GM21381 (cell line): ENCODE results near the gene ADAMTSL5.
"Not testable (repeated sequence)": the region's sequence is repeated elsewhere in the genome, so short reads cannot be mapped to it uniquely, and the experiment has no call there.

Source experiments
- ATAC-seq: cut with Tn5 transposase; IDR thresholded peaks from one replicate; pipeline ENCODE4 v1.9.1; 2021; ENCODE audit warnings: mild to moderate bottlenecking, moderate library complexity; ENCODE audit not compliant: unreplicated experiment

Gene ADAMTSL5

GRCh38 chr19:1512671-1513498, at the start of gene ADAMTSL5:
Gene ADAMTSL5, minus strand, starts transcription at chr19:1513019. Its CDS starts 2,076 bp downstream, at chr19:1510943.
- no peak for ATAC-seq

DNA sequence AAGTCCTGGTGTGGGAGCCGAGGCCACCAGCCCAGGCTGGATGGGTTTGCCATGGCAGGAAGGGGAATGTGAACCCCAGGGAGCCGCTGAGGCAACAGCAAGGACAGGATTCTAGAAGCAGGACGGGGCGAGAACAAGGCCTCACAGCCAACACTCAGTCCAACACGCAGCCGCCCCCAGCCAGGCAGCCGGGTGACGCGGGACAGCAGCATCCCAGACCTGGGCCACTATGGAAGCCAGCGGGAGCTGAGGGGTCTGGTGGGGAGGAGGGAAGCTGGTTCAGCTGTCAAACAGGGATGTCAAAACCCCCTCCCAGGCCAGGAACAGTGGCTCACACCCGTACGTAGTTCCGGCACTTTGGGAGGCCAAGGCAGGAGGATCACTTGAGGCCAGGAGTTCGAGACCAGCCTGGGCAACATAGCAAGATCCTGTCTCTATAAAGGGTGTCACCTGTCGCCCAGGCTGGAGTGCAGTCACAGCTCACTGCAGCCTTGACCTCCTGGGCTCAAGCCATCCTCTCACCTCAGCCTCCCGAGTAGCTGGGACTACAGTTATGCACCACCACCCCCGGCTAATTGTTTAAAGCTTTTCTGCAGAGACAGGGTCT, 48.5 kb upstream of the ADAMTSL5 start:
- ATAC-seq = no peak

DNA sequence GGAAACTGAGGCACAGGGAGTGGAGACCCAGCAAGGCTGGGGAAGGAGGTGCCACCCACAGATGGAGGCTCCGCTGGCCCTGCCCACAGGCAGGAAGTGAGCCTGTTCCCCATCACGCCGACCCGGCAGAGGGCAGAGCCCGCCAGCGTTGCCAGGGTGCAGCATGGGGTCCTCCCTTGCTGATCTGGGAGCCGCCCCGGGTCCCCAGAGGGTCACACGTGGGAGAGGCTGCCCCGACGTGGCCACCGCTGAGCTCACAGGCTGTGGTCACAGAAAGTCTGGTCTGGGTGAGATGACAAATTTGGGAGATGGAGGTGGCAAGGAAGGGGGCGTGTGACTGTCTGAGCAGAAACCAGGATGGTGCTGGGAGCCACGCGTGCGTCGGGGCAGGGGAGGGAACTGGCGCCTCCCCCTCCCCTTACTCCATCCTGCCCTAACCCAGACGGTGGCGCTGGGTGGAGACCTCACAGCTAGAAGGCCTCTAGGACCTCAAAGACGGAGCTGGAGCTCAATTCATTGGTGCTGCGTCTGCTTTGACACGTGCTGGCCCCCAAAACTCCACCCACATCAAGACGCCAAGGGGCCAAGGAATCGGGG, 47.6 kb upstream of the ADAMTSL5 start:
- no peak for ATAC-seq

- no peak for ATAC-seq
These were observed 45.7 kb upstream of the ADAMTSL5 start for GRCh38 chr19:1558552-1558951.

DNA sequence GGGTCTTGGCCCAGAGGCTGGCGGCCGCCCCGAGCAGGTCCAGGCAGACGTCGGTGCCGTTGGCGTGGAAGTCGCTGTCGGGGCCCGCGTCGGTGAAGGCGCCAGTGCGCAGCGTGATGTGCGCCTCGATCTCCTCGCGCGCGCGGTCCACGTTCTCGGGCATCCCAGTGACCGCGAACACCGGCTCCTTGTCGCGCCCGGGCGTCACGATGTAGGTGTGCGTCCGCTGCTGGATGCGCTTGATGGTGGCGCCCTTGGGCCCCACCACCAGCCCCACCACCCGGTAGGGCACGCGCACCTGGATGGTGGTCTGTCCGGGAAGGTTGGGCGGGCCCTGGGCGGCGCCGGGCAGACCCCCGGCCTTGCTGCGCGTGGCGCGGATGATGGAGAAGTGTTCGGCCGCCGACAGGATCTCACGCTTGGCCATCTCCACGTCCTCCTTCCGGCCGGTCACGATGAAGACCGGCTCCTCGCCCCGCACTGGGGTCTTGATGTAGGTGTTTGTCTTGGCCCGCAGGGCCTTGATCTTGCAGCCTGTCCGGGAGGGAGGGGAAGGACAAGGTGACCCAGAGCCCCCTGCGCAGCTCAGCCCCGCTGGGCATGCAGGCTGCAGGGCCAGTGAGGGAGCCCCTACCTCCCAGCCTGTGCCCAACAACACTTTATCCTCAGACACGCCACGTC, 43.7 kb upstream of the ADAMTSL5 start:
- ATAC-seq = no peak

DNA sequence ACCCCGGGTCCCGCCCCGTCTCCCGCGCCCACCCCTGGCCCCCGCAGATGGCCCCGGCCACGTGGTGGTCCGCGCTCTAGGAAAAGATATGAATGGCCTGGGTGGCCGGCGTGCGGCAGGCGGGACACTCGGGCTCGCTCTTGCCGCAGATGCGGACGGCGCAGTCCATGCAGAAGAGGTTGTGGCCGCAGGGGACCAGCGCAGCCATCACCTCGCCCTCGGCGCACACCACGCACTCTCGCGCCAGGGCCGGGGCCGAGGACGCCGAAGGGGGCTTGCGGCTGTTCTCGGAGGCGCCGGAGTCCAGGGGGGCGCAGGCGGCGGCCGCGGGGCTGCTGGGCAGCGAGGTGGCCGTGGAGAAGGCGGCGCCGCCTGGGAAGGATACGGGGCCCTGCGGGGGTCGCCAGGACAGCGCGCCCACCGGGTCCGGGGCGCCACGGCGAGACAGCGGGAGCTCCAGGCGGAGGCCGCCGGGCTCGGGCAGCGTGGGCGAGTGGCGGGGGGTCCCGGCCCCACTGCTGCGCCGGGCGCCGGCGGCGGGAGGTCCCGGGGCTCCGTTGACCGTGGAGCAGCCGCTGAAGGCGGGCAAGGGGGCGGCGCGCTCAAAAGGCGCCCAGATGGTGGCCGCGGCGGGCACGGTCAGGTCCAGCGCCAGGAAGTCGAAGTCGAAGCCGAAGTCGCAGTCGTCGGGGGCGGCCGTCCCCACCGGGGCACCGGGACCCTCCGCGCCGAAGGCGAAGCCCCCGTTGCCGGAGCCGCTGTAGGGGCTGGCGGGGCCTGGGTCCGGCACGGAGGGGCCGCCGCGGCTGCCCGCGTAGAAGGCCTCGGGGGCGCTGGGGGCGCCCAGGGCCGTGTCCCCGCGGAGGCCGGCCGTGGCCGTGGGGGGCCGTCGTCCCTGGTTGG, 42.9 kb upstream of the ADAMTSL5 start:
- no peak for ATAC-seq

DNA sequence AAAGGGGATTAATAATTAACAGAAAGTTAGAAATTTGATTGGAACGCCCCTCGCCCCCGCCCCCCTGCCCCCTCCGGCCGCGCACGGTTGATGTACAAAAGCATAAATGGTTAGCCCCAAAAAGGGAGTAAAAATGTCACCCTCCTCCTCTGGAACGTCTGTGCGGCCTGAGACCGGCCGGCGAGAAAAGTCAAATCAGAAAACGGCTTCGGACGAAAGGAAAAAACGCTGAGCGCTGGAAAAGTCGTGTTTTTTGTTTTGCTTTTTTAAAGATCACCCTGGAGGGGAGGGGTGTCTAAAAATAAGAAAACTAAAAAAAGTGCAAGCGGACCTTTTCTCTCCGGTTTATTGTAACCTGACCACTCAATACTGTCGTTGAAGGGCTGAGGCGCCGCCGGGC, 42.1 kb upstream of the ADAMTSL5 start:
- ATAC-seq = no peak

GRCh38 chr19:1553415-1553814, 40.6 kb upstream of the ADAMTSL5 start:
- no peak for ATAC-seq

DNA sequence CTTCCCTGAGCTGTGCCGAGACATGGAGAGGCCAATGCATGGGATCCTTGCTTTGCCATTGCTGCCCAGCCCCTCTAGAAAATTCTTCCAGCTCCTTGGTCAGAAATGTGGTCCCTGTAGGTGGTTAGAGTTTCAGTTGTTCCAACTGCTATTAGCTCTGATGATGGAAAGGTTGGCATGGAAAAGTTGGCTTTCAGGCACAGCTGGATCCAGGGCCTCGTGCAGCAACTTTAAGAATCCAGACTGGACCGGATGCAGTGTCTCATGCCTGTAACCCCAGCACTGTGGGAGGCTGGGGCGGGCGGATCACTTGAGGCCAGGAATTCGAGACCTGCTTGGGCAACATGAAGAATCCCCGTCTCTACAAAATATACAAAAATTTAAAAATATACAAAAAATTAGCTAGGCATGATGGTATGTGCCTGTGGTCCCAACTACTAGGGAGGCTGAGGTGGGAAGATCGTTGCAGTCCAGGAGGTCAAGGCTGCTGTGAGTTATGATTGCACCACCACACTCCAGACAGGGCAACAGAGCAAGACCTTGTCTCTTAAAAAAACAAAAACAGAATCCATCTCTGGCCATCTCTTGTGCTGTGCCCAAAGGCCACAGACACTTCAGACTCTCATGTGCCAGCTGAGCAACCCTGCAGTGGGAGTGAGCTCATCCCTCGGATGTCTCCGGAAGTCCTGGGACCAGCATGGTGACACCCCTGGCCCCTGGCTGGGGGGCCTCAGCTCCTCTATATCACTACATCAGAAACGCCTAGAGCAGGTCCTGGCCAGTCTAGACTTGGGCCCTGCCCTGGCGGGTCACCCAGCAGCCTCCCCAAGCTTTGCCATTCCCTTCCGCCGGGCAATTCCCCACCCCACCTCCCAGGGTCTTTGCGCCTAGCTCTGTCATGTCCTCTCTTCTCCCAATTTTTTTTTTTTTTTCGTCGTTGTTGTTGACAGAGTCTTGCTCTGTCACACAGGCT, 38.5 kb upstream of the ADAMTSL5 start:
- no peak for ATAC-seq

DNA sequence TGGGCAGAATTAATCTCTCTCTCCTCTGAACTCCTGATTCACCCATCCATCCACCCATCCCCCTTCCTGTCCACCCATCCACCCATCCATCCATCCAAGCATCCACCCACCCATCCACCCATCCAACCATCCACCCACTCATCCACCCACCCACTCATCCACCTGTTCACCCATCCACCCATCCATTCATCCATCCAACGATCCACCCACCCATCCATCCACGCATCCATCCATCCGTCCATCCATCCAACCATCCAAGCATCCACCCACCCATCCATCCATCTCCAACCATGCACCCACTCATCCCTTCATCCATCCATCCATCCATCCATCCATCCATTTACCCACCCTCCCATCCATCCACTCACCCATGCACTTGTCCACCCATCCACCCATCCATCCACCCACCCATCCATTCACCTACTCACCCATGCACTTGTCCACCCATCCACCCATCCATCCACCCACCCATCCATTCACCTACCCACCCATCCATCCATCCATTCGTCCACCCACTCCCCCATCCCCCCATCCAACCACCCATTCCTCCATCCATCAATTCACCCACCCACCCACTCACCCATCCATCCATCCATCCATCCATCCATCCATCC, 36.6 kb upstream of the ADAMTSL5 start:
- ATAC-seq = no peak

DNA sequence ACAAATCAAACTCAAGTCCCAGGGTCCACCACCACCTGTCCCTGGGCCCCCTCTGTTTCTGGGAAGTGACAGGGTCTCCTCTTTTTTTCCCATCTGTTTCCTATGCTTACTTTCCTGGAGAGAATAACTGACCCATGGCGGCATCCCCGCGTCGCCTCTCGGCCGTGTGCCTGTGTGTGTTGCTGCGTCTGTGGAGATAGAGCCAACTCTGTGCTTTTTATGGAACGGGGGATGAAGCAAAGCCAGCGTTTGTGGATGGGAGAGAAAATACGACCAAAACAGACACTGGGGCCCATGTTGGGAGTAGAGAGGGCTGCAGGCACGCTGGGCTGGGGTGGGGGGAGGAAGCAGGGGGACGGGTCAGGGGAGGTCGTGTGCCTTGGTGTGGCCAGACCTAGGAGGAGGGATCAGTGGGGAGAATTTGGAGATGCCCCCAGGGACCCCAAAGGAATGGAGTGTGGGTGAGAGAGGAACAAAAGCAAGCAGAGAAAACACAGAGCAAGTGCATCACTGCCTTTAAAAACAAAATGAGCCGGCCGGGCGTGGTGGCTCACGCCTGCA, 27.6 kb upstream of the ADAMTSL5 start:
- ATAC-seq = no peak

DNA sequence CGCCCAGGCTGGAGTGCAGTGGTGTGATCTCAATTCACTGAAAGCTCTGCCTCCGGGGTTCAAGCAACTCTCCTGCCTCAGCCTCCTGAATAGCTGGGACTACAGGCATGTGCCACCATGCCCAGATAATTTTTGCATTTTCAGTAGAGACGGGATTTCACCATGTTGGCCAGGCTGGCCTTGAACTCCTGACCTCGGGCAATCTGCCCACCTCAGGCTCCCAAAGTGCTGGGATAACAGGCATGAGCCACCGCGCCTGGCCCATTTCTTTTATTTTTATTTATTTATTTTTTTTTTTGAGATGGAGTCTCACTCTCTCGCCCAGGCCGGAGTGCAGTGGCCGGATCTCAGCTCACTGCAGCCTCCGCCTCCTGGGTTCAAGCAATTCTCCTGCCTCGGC, 26.9 kb upstream of the ADAMTSL5 start:
- ATAC-seq = not testable (repeated sequence)

- no peak for ATAC-seq
These were observed 26.2 kb upstream of the ADAMTSL5 start for GRCh38 chr19:1538978-1539377.

GRCh38 chr19:1535699-1536098, 22.9 kb upstream of the ADAMTSL5 start:
- not testable (repeated sequence) for ATAC-seq

DNA sequence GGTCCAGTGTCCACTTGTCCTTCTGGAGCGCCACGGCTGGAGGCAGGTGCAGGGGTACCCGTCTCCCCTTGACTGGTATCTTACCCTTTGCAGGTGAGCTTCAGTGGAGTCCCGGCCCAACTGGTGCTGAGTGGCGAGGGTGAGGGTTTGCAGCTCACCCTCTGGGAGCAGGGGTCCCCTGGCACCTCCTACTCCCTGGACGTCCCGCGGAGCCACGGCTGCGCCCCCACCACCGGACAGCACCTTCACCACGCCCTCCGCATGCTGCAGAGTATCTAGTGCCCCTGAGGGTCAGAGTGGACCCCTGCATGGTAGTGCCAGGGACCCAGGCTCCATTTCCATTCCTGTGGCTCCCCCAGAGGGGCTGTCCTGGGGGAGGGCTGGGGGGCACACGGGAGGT, 22.2 kb upstream of the ADAMTSL5 start:
- ATAC-seq = no peak

DNA sequence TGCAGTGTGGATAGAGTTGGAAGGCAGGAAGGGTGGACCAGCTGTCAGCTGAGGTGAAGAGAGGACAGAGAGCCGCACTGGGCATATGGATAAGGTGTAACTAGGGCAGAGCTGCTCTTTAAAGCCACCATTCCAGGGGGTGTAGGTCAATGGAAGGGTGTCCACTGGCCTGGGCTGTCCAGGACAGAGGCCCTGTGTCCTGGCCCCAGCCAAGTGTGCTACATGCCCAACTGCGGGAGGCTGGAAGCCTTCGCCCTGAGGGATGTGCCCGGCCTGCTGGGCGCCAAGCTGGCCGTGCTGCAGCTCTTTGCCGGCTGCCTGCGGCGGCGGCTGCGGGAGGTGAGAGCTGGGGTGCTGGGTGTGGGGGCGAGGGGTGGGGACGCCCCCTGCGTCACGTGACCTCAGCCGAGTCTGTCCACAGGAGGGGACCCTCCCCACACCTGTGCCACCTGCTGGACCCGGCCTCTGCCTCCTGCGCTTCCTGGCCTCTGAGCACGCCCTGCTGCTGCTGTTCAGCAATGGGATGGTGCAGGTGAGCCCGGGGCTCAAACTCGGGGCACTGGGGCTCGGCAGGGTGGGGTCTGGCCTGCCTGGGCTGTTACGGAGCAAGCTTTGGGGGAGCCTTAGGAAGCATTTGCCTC, 20.8 kb upstream of the ADAMTSL5 start:
- ATAC-seq = no peak

GRCh38 chr19:1532003-1532402, 19.2 kb upstream of the ADAMTSL5 start:
- ATAC-seq = no peak

DNA sequence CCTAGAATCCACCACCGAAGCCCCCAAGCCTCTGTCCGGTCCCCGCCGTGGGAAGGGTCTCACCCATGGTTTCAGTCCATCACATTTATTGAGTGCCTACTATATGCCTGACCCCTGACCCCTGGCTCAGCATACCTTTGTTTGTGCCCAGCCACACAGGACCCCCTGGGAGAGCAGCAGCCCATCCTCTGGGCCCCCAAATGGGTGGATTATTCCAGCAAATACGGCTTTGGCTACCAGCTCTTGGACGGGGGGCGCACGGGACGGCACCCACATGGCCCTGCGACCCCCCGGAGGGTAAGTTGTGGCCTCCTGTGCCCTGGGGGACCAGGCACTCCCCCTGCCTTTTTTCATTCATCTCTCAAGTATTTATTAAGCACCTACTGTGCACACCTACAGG, 18.8 kb upstream of the ADAMTSL5 start:
- no peak for ATAC-seq
